H1 (cell line): ENCODE data around the gene APOO. TPM values are rescaled to one million over a fixed set of nuclear protein-coding genes. Genes with fewer than 3 reads are reported as not detected.

Experiments used
- CTCF ChIA-PET: fragments of 300-600 bp; sonication (Branson Sonifier 250); formaldehyde crosslinking; loops from one replicate; lab custom pipeline; 2021; ENCODE audit not compliant: partially characterized antibody; lab: Charles Lee
- POLR2A ChIA-PET: fragments of 300-600 bp; sonication (Branson Sonifier 250); formaldehyde crosslinking; loops from one replicate; lab custom pipeline; 2021; ENCODE audit warnings: inconsistent platforms; ENCODE audit not compliant: partially characterized antibody; lab: Charles Lee
- DNase-seq, 2 experiments: peaks; one replicate each; pipeline versions ENCODE4 v3.0.0 to v3.0.0-alpha.2; 2010 to 2022; ENCODE audit warnings: low spot score in 2 of 2, low read depth in 1 of 2, mixed read lengths in 1 of 2
- FAIRE-seq: peaks from 2 replicates; lab custom pipeline; 2011; peaks lifted over from hg19 to GRCh38; lab: Jason Lieb, UNC
- H2AFZ ChIP-seq: 2 replicates; pipeline ENCODE4 v1.8.1; 2012; ENCODE audit warnings: low read length, inconsistent platforms
- H2AK5ac ChIP-seq: 2 replicates; pipeline ENCODE4 v1.6.1; 2013; ENCODE audit warnings: low read depth, low read length
- H2BK120ac ChIP-seq: replicated peaks from 2 replicates; pipeline ENCODE3; 2013; ENCODE audit warnings: low read depth, low read length, inconsistent platforms
- H2BK12ac ChIP-seq: 2 replicates; pipeline ENCODE4 v1.6.1; 2013; ENCODE audit warnings: low read depth, low read length
- H2BK15ac ChIP-seq: 2 replicates; pipeline ENCODE4 v1.6.1; 2013; ENCODE audit warnings: low read length
- H2BK20ac ChIP-seq: 2 replicates; pipeline ENCODE4 v1.6.1; 2013; ENCODE audit warnings: low read length
- H2BK5ac ChIP-seq: 2 replicates; pipeline ENCODE4 v1.6.1; 2013; ENCODE audit warnings: low read depth, low read length
- H3K14ac ChIP-seq: 2 replicates; pipeline ENCODE4 v1.6.1; 2013; ENCODE audit warnings: inconsistent platforms; ENCODE audit not compliant: insufficient read length
- H3K18ac ChIP-seq: 2 replicates; pipeline ENCODE4 v1.6.1; 2013; ENCODE audit warnings: low read length; ENCODE audit errors: extremely low read depth
- H3K23ac ChIP-seq: 2 replicates; pipeline ENCODE4 v1.6.1; 2013; ENCODE audit warnings: inconsistent platforms; ENCODE audit not compliant: insufficient read length
- H3K23me2 ChIP-seq: 2 replicates; pipeline ENCODE4 v1.6.1; 2013; ENCODE audit warnings: low read depth, low read length
- H3K27ac ChIP-seq: 2 replicates; pipeline ENCODE4 v1.6.1; 2011; ENCODE audit warnings: low read depth, low read length, inconsistent platforms
- H3K27me3 ChIP-seq, 4 experiments: replicated peaks in 1 of 4; 1 replicate in 1 of 4; 2 replicates in 3 of 4; pipeline versions ENCODE4 v1.6.1 to v1.8.1; 2011 to 2013; ENCODE audit warnings: low read length in 3 of 4, mild to moderate bottlenecking in 3 of 4, inconsistent platforms in 2 of 4, mixed read lengths in 2 of 4, moderate library complexity in 1 of 4; ENCODE audit not compliant: control insufficient read depth in 3 of 4, insufficient read depth in 3 of 4; ENCODE audit errors: extremely low read depth in 1 of 4
- H3K36me3 ChIP-seq, 4 experiments: 2 replicates each; pipeline versions ENCODE4 v1.6.1 to v1.8.1; 2011 to 2013; ENCODE audit warnings: mild to moderate bottlenecking in 4 of 4, low read length in 3 of 4, moderate library complexity in 2 of 4, control low read depth in 1 of 4, inconsistent platforms in 1 of 4; ENCODE audit not compliant: insufficient read depth in 4 of 4, control insufficient read depth in 2 of 4
- H3K4ac ChIP-seq: replicated peaks from 2 replicates; pipeline ENCODE3; 2013; ENCODE audit warnings: low read length, low read depth, mixed read lengths, inconsistent platforms; ENCODE audit not compliant: insufficient read length
- H3K4me1 ChIP-seq, 4 experiments: replicated peaks in 1 of 4; 1 replicate in 1 of 4; 2 replicates in 3 of 4; pipeline versions ENCODE4 v1.6.1 to v1.8.1; 2011 to 2013; ENCODE audit warnings: low read length in 3 of 4, inconsistent platforms in 2 of 4, mixed read lengths in 1 of 4; ENCODE audit not compliant: insufficient read depth in 4 of 4, control insufficient read depth in 3 of 4
- H3K4me2 ChIP-seq, 2 experiments: 2 replicates each; pipeline versions ENCODE4 v1.6.1 to v1.8.1; 2011 to 2013; ENCODE audit warnings: low read depth in 2 of 2, low read length in 2 of 2, control low read depth in 1 of 2, inconsistent platforms in 1 of 2, mild to moderate bottlenecking in 1 of 2; ENCODE audit not compliant: insufficient read depth in 1 of 2
- H3K4me3 ChIP-seq, 4 experiments: fragments of 200-600, 300-600 bp in 1 of 4; sonication (generic), shearing (Covaris generic), sonication (Bioruptor Twin) in 1 of 4; 2 replicates each; pipeline versions ENCODE4 v1.5.1 to v1.8.1; 2011 to 2016; ENCODE audit warnings: low read length in 4 of 4, low read depth in 3 of 4, control low read depth in 2 of 4, inconsistent platforms in 2 of 4, mild to moderate bottlenecking in 2 of 4, mixed read lengths in 1 of 4, moderate library complexity in 1 of 4; ENCODE audit not compliant: insufficient read depth in 2 of 4; ENCODE audit errors: extremely low read depth in 1 of 4
- H3K56ac ChIP-seq: replicated peaks from 2 replicates; pipeline ENCODE3; 2013; ENCODE audit warnings: low read depth, mild to moderate bottlenecking, mixed read lengths, low read length, inconsistent platforms; ENCODE audit not compliant: insufficient read length
- H3K79me1 ChIP-seq: 2 replicates; pipeline ENCODE4 v1.6.1; 2013; ENCODE audit warnings: low read depth, low read length, control low read depth
- H3K79me2 ChIP-seq, 2 experiments: 2 replicates each; pipeline versions ENCODE4 v1.6.1 to v1.8.1; 2012 to 2013; ENCODE audit warnings: low read length in 2 of 2, mild to moderate bottlenecking in 2 of 2, inconsistent platforms in 1 of 2; ENCODE audit not compliant: insufficient read depth in 2 of 2, control insufficient read depth in 1 of 2
- H3K9ac ChIP-seq, 4 experiments: replicated peaks in 1 of 4; 1 replicate in 1 of 4; 2 replicates in 3 of 4; pipeline versions ENCODE4 v1.6.1 to v1.8.1; 2011 to 2013; ENCODE audit warnings: low read depth in 3 of 4, low read length in 3 of 4, control low read depth in 2 of 4, mild to moderate bottlenecking in 2 of 4, moderate library complexity in 2 of 4, inconsistent platforms in 1 of 4; ENCODE audit errors: extremely low read depth in 1 of 4
- H3K9me3 ChIP-seq, 2 experiments: 2 replicates each; pipeline versions ENCODE4 v1.6.1 to v1.8.1; 2012 to 2013; ENCODE audit warnings: mild to moderate bottlenecking in 2 of 2, moderate library complexity in 2 of 2, control low read depth in 1 of 2, inconsistent platforms in 1 of 2, low read depth in 1 of 2, low read length in 1 of 2, mixed read lengths in 1 of 2; ENCODE audit not compliant: insufficient read depth in 2 of 2
- H4K20me1 ChIP-seq, 2 experiments: replicated peaks in 1 of 2; 2 replicates each; pipeline versions ENCODE3 to v1.8.1; 2011 to 2013; ENCODE audit warnings: inconsistent platforms in 2 of 2, low read length in 2 of 2, mild to moderate bottlenecking in 1 of 2; ENCODE audit not compliant: insufficient read depth in 2 of 2, control insufficient read depth in 1 of 2
- H4K5ac ChIP-seq: 2 replicates; pipeline ENCODE4 v1.6.1; 2013; ENCODE audit warnings: low read length, low read depth, mixed read lengths, inconsistent platforms; ENCODE audit not compliant: insufficient read length
- H4K8ac ChIP-seq: 2 replicates; pipeline ENCODE4 v1.8.0; 2013; ENCODE audit warnings: mild to moderate bottlenecking, moderate library complexity, low read length, inconsistent platforms; ENCODE audit not compliant: insufficient read depth; ENCODE audit errors: extremely low read depth
- H4K91ac ChIP-seq: replicated peaks from 2 replicates; pipeline ENCODE3; 2013; ENCODE audit warnings: low read length, mixed read lengths, inconsistent platforms; ENCODE audit not compliant: insufficient read length
- BACH1 ChIP-seq: IDR thresholded peaks from 2 replicates; pipeline ENCODE4 v1.6.1; 2012; ENCODE audit warnings: low read length, improper control_type of control experiment
- CEBPB ChIP-seq: IDR thresholded peaks from 2 replicates; pipeline ENCODE4 v1.6.1; 2012; ENCODE audit warnings: low read depth, low read length
- PHF8 ChIP-seq: fragments of 200-600 bp; sonication (generic); conservative IDR thresholded peaks from 2 replicates; pipeline ENCODE4 v1.7.1; 2012; ENCODE audit warnings: low read depth, mild to moderate bottlenecking, inconsistent platforms, low read length, moderate library complexity
- POLR2A ChIP-seq, 2 experiments: IDR thresholded peaks; 1 replicate in 1 of 2; 2 replicates in 1 of 2; pipeline ENCODE4 v1.6.1; 2011; ENCODE audit warnings: low read depth in 2 of 2, low read length in 2 of 2, mild to moderate bottlenecking in 2 of 2; ENCODE audit errors: control extremely low read depth in 1 of 2
- SIX5 ChIP-seq: IDR thresholded peaks from 2 replicates; pipeline ENCODE4 v1.6.1; 2011; ENCODE audit warnings: mild to moderate bottlenecking, low read depth, low read length
- TCF12 ChIP-seq: IDR thresholded peaks from 2 replicates; pipeline ENCODE4 v1.6.1; 2011; ENCODE audit warnings: low read depth, mild to moderate bottlenecking, low read length
- WGBS, 2 experiments: shearing (Covaris generic) in 1 of 2; methylation state at CpG; one replicate each; pipeline versions ENCODE4 v1.1.6 to v1.1.7; 2013 to 2015; ENCODE audit warnings: low lambda C conversion rate in 2 of 2, mixed read lengths in 2 of 2, inconsistent platforms in 1 of 2, low coverage in 1 of 2, missing lambda C conversion rate in 1 of 2; ENCODE audit not compliant: insufficient replicate concordance in 2 of 2, insufficient coverage in 1 of 2, insufficient read length in 1 of 2; ENCODE audit errors: extremely low coverage in 1 of 2, missing lambda C conversion rate in 1 of 2; 5-methylcytosine and 5-hydroxymethylcytosine counted together
- polyA plus RNA-seq, 7 experiments: library from polyadenylated mRNA; depleted of rRNA in 3 of 7; stranded (reverse) in 5 of 7; unstranded in 2 of 7; fragments of >200 nt in 5 of 7; fragments of 200-250 nt in 2 of 7; gene quantifications; 1 replicate in 5 of 7; 2 replicates in 1 of 7; 4 replicates in 1 of 7; pipeline versions ENCODE4 v1.2.1 to v1.2.3, GENCODE V29; 2011 to 2013; ENCODE audit warnings: missing spikeins in 2 of 7, mixed read lengths in 2 of 7
- total RNA-seq: library from RNA; stranded (reverse); fragmentation: NEBNext Ultra II Directional; extraction: Animal tissue kit (Norgen Biotek cat#: 25700); gene quantifications from 2 replicates; pipeline ENCODE4 v1.2.1, GENCODE V29; 2021
- TF ChIP-seq, protein P1 (sequence below): IDR thresholded peaks from 2 replicates; pipeline ENCODE4 v1.6.1; 2012; ENCODE audit warnings: inconsistent platforms

APOO gene
- total and polyA plus RNA-seq, 2 of the 8 experiments (the other 6 are each of a cell fraction or from before 2014, with no cell fraction given) = 25.7 to 45.0 TPM

GRCh38 chrX:23803931-23804381 is 103.8 kb downstream of the APOO start:
- Histone ChIP-seq H4K91ac (no peak overlapping the region), H2BK20ac (no peak overlapping the region), H3K4me3 (no peak overlapping the region), H3K23me2 (no peaks in the 10 kb centered on the region), H3K36me3 (no peaks in the 10 kb centered on the region), H3K14ac (no peak overlapping the region), H2BK12ac (no peak overlapping the region), H2AFZ (no peak overlapping the region), H4K5ac (no peak overlapping the region), H2BK120ac (no peak overlapping the region), H2BK15ac (no peak overlapping the region), H3K27ac (no peak overlapping the region), H3K4me2 (no peak overlapping the region), H3K4ac (no peak overlapping the region), H3K23ac (no peak overlapping the region), H3K9me3 (no peaks in the 10 kb centered on the region), H3K4me1 (no peaks in the 10 kb centered on the region)
- POLR2A ChIA-PET = no interaction called here
- WGBS, 2 experiments = 91% methylated on average over 4 of the region's 5 CpGs; no CpG with 5 or more reads in 1 of the 2 experiments
- no peak for FAIRE-seq
- TF ChIP-seq, protein P1, sequence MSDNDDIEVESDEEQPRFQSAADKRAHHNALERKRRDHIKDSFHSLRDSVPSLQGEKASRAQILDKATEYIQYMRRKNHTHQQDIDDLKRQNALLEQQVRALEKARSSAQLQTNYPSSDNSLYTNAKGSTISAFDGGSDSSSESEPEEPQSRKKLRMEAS = no peak
- TF ChIP-seq CEBPB = peak; percentile 93
- TF ChIP-seq PHF8 = no peak
- no peak for TF ChIP-seq TCF12
- TF ChIP-seq SIX5 = no peak
- no peak for TF ChIP-seq BACH1
- TF ChIP-seq POLR2A (IDR thresholded peaks at IDR 0.05; ENCODE audit: control extremely low read depth in 1 of 2, low read depth in 2 of 2, low read length in 2 of 2) = no peak
- TF ChIP-seq, all 59 proteins: peak for 1
- Histone ChIP-seq H3K9ac (no peak overlapping the region), H2BK5ac (no peak overlapping the region), H3K56ac (no peak overlapping the region), H4K20me1 (no peaks in the 10 kb centered on the region), H3K18ac (no peak overlapping the region), H4K8ac (no peak overlapping the region), H3K79me2 (no peaks in the 10 kb centered on the region), H2AK5ac (no peak overlapping the region), H3K79me1 (no peaks in the 10 kb centered on the region), H3K27me3 (no peaks in the 10 kb centered on the region)
- no peak for DNase-seq
- CTCF ChIA-PET = no interaction called here
